ENCODE data around the gene CD82.
A peak's percentile ranks its signal among the peaks of the same experiment; 100 is the strongest.
"Not testable (repeated sequence)": the region's sequence is repeated elsewhere in the genome, so short reads cannot be mapped to it uniquely, and the experiment has no call there.

Gene CD82

DNA sequence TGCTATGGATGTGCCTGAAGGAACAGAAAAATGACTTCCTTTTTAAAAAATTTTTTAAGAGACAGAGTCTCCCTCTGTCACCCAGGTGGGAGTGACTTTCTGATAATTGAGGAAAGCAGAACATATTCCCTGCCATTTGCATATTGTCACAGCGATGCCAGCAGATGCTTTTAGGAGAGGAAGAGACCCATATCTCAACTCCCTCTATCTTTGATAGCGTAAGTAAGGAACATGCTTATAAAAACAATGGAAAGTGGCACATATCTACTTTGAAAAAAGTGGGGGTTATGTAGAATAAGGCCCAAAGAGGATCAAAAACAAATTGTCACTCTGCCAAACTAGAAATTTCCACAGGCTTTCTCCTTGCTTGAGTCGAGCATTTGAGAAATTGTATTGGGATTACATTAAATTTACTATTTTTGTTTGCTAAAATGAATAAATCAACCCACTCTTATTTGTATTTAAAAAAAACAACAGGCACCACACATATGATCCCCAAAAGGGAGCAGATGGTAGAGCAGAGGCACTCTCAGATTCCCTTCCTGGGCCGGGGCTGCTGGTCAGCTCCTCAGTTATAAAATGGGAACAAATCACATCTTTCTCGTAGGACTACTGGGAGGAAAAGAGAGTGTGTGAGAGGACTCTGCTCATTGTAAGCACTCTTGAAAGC lies 92.5 kb downstream of the CD82 start:
- TF ChIP-seq EZH2phosphoT487 (IDR thresholded peaks at IDR 0.05; ENCODE audit: low read depth) = no peak
- TF ChIP-seq, protein P1, sequence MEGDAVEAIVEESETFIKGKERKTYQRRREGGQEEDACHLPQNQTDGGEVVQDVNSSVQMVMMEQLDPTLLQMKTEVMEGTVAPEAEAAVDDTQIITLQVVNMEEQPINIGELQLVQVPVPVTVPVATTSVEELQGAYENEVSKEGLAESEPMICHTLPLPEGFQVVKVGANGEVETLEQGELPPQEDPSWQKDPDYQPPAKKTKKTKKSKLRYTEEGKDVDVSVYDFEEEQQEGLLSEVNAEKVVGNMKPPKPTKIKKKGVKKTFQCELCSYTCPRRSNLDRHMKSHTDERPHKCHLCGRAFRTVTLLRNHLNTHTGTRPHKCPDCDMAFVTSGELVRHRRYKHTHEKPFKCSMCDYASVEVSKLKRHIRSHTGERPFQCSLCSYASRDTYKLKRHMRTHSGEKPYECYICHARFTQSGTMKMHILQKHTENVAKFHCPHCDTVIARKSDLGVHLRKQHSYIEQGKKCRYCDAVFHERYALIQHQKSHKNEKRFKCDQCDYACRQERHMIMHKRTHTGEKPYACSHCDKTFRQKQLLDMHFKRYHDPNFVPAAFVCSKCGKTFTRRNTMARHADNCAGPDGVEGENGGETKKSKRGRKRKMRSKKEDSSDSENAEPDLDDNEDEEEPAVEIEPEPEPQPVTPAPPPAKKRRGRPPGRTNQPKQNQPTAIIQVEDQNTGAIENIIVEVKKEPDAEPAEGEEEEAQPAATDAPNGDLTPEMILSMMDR (IDR thresholded peaks at IDR 0.05; ENCODE audit: low read depth, low read length) = no peak

DNA sequence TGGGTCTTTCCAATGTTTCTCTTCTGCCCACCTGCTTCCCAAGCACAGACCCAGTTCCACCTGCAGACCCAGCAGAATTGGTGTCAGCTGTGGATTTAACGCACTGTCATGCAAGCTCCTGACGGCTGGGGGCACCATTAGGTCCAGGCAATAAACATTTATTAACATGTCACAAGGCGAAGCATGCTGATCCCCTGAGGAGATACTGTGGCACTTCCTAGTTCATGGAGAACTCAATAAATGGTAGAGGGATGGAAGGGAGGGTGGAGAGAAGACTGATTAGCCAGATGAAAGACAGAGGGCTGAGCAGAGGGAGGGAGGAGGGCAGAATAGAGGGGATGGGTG lies 93.0 kb downstream of the CD82 start:
- H2AFZ ChIP-seq (ENCODE audit: low read depth, low read length) = no peak overlapping the region
- no peak overlapping the region for H3K27ac ChIP-seq (ENCODE audit: low read length)
- no peaks in the 10 kb centered on the region for H3K36me3 ChIP-seq (replicated peaks; ENCODE audit: low read depth, low read length)
- no peak overlapping the region for H3K4me2 ChIP-seq (ENCODE audit: low read length)
- no peaks in the 10 kb centered on the region for H3K79me2 ChIP-seq (ENCODE audit: low read length)
- H4K20me1 ChIP-seq (ENCODE audit: insufficient read depth, low read length) = no peaks in the 10 kb centered on the region
- H3K9me3 ChIP-seq (ENCODE audit: insufficient read depth, low read length) = no peaks in the 10 kb centered on the region
- no peak for TF ChIP-seq EZH2phosphoT487 (IDR thresholded peaks at IDR 0.05; ENCODE audit: low read depth)
- TF ChIP-seq, protein P1 (IDR thresholded peaks at IDR 0.05; ENCODE audit: low read depth, low read length) = peak; percentile 79
- H3K4me3 ChIP-seq (ENCODE audit: low read length) = no peak overlapping the region
- no peaks in the 10 kb centered on the region for H3K27me3 ChIP-seq (ENCODE audit: low read depth, low read length)
- no peak overlapping the region for H3K9ac ChIP-seq (ENCODE audit: low read length)
- H3K4me1 ChIP-seq (ENCODE audit: low read length) = no peaks in the 10 kb centered on the region

More for the DNA sequence above, 92.5 kb downstream of the CD82 start:
- Histone ChIP-seq H3K9ac (ENCODE audit: low read length) (no peak overlapping the region), H4K20me1 (ENCODE audit: insufficient read depth, low read length) (no peaks in the 10 kb centered on the region), H2AFZ (ENCODE audit: low read depth, low read length) (no peak overlapping the region), H3K4me1 (ENCODE audit: low read length) (no peaks in the 10 kb centered on the region), H3K36me3 (replicated peaks; ENCODE audit: low read depth, low read length) (no peaks in the 10 kb centered on the region), H3K27ac (ENCODE audit: low read length) (no peak overlapping the region), H3K79me2 (ENCODE audit: low read length) (no peaks in the 10 kb centered on the region), H3K27me3 (ENCODE audit: low read depth, low read length) (no peaks in the 10 kb centered on the region), H3K4me3 (ENCODE audit: low read length) (no peak overlapping the region), H3K4me2 (ENCODE audit: low read length) (no peak overlapping the region), H3K9me3 (ENCODE audit: insufficient read depth, low read length) (no peaks in the 10 kb centered on the region)

DNA sequence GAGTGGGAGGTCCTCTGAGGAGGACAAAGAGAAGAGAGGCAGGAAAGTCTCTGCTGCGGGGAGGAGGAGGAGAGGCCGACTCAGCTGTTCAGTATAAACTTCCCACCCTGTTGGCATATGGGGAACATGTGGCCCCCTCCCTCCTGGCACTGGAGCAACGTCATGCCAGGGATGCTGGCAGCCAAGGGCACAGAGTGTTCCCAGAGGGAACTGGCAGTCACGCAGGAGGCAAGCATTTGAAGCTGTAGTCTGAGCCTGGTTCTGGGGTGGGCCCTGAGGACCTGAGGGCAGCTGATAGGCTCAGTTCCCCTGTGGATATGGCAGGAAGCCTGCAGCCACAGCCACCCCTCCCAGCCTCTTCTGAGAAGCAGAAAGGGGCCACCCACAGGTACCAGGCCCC lies 94.2 kb downstream of the CD82 start:
- H3K9me3 ChIP-seq (ENCODE audit: insufficient read depth, low read length) = no peaks in the 10 kb centered on the region
- H3K9ac ChIP-seq (ENCODE audit: low read length) = no peak overlapping the region
- H2AFZ ChIP-seq (ENCODE audit: low read depth, low read length) = no peak overlapping the region
- no peaks in the 10 kb centered on the region for H3K36me3 ChIP-seq (replicated peaks; ENCODE audit: low read depth, low read length)
- H3K4me2 ChIP-seq (ENCODE audit: low read length) = no peak overlapping the region
- no peak overlapping the region for H3K4me3 ChIP-seq (ENCODE audit: low read length)
- H3K79me2 ChIP-seq (ENCODE audit: low read length) = no peaks in the 10 kb centered on the region
- H3K27ac ChIP-seq (ENCODE audit: low read length) = no peak overlapping the region
- no peaks in the 10 kb centered on the region for H3K27me3 ChIP-seq (ENCODE audit: low read depth, low read length)
- TF ChIP-seq EZH2phosphoT487 (IDR thresholded peaks at IDR 0.05; ENCODE audit: low read depth) = no peak
- TF ChIP-seq, protein P1 (IDR thresholded peaks at IDR 0.05; ENCODE audit: low read depth, low read length) = no peak
- no peaks in the 10 kb centered on the region for H4K20me1 ChIP-seq (ENCODE audit: insufficient read depth, low read length)
- no peaks in the 10 kb centered on the region for H3K4me1 ChIP-seq (ENCODE audit: low read length)

DNA sequence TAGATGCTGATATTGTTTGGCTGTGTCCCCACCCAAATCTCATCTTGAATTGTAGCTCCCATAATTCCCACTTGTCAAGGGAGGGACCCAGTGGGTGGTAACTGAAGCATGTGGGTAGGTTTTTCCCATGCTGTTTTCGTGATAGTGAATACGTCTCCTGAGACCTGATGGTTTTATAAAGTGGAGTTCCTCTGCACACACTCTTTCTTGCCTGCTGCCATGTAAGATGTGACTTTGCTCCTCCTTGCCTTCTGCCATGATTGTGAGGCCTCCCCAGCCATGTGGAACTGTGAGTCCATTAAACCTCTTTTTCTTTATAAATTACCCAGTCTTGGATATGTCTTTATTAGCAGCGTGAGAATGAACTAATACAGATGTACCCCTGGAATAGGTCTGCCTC lies 95.1 kb downstream of the CD82 start:
- not testable (repeated sequence) for H3K27me3 ChIP-seq (ENCODE audit: low read depth, low read length); H3K27ac ChIP-seq (ENCODE audit: low read length); H3K36me3 ChIP-seq (replicated peaks; ENCODE audit: low read depth, low read length); H4K20me1 ChIP-seq (ENCODE audit: insufficient read depth, low read length); H3K79me2 ChIP-seq (ENCODE audit: low read length); H3K4me3 ChIP-seq (ENCODE audit: low read length); H3K4me1 ChIP-seq (ENCODE audit: low read length); H2AFZ ChIP-seq (ENCODE audit: low read depth, low read length); H3K9me3 ChIP-seq (ENCODE audit: insufficient read depth, low read length); H3K9ac ChIP-seq (ENCODE audit: low read length); H3K4me2 ChIP-seq (ENCODE audit: low read length)

Measured in OCI-LY3 (cell line).